Bone marrow (tissue), 2 donors: ENCODE measurements around the gene LANCL1.

ENCODE experiments used
- DNase-seq, 2 donors: peaks; one replicate each; lab custom pipeline; 2025; lab: John Stamatoyannopoulos, UW

LANCL1 gene

GRCh38 chr2:210389856-210390255 lies 86.7 kb downstream of the LANCL1 start:
- no peak for DNase-seq

GRCh38 chr2:210388148-210388547 lies 88.4 kb downstream of the LANCL1 start:
- DNase-seq: no peak

- no peak for DNase-seq
These were observed 89.5 kb downstream of the LANCL1 start for GRCh38 chr2:210387074-210387473.
